Lower leg skin (tissue), 4 donors: ENCODE measurements around the gene TDRKH. TPM values are rescaled to one million over a fixed set of nuclear protein-coding genes. Genes with fewer than 3 reads are reported as not detected.
"Not testable (repeated sequence)": the region's sequence is repeated elsewhere in the genome, so short reads cannot be mapped to it uniquely, and the experiment has no call there.

Experiments
- DNase-seq, 2 donors: peaks; one replicate each; pipeline ENCODE4 v3.0.0-alpha.2; 2019; ENCODE audit warnings: low spot score in 2 of 2
- H3K4me3 ChIP-seq: fragments of 200-600 bp; sonication (generic); 2 replicates; pipeline ENCODE4 v1.5.1; 2017; ENCODE audit warnings: mild to moderate bottlenecking, low read depth; ENCODE audit not compliant: poor library complexity, severe bottlenecking
- POLR2A ChIP-seq, 2 donors: fragments of 450-650 bp; IDR thresholded peaks; one replicate each; pipeline ENCODE4 v1.6.1; 2016 to 2017; ENCODE audit warnings: antibody characterized with exemption in 2 of 2, mild to moderate bottlenecking in 1 of 2, moderate library complexity in 1 of 2
- WGBS, 2 donors: methylation state at CpG; one replicate each; pipeline ENCODE4 v1.1.5; 2018; 5-methylcytosine and 5-hydroxymethylcytosine counted together
- intact Hi-C: fragments of 100-400 bp; cut with DNase I; formaldehyde crosslinking; loops from one replicate; pipeline ENCODE4 v1.15.0; 2023; ENCODE audit warnings: low total_unique reads
- total RNA-seq, 4 donors: library from RNA; depleted of rRNA; stranded (reverse); fragments of >200 nt; gene quantifications; one replicate each; pipeline ENCODE4 v1.1.0, GENCODE V29; 2016
- TF ChIP-seq, protein P1 (sequence below), 3 donors: fragments of 450-650 bp; IDR thresholded peaks; one replicate each; pipeline ENCODE4 v1.5.1; 2016; ENCODE audit warnings: antibody characterized with exemption in 3 of 3, mild to moderate bottlenecking in 3 of 3, moderate library complexity in 2 of 3

Gene TDRKH
- total RNA-seq, 4 donors from 2014 or later: 2.1 to 3.0 (median 2.6) TPM

DNA sequence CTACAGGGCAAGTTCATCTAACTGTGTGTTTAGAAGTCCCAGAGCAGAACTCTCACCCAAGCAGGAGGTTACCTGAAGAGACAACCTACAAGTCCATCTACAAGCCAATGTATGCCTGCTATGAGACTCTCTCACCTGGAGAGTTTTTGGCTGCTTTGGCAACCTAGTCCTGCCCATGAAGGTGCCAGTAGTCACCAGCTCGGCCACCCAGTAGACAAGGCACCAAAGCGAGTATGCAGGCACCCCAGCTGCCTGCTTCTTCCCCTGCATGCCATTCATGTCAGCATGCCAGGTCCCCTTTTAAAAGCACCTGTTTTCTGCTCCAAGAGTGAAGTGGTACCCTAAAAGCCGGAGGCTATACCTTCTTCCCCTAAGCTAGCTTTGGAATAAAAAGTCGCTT, 48.8 kb downstream of the TDRKH start:
- peak in 1 of 2 donors; percentile 60 for DNase-seq
- intact Hi-C loops: loop anchor here (10.0 kb wide), 1 partner anchor 297 kb away; no protein-coding TSS in a partner anchor
- TF ChIP-seq POLR2A (IDR thresholded peaks at IDR 0.05): no peak
- TF ChIP-seq, protein P1, sequence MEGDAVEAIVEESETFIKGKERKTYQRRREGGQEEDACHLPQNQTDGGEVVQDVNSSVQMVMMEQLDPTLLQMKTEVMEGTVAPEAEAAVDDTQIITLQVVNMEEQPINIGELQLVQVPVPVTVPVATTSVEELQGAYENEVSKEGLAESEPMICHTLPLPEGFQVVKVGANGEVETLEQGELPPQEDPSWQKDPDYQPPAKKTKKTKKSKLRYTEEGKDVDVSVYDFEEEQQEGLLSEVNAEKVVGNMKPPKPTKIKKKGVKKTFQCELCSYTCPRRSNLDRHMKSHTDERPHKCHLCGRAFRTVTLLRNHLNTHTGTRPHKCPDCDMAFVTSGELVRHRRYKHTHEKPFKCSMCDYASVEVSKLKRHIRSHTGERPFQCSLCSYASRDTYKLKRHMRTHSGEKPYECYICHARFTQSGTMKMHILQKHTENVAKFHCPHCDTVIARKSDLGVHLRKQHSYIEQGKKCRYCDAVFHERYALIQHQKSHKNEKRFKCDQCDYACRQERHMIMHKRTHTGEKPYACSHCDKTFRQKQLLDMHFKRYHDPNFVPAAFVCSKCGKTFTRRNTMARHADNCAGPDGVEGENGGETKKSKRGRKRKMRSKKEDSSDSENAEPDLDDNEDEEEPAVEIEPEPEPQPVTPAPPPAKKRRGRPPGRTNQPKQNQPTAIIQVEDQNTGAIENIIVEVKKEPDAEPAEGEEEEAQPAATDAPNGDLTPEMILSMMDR (IDR thresholded peaks at IDR 0.05): no peak
- WGBS, 2 donors: 84 to 88% methylated on average over 4 of the region's 4 CpGs
- no peak overlapping the region for H3K4me3 ChIP-seq

DNA sequence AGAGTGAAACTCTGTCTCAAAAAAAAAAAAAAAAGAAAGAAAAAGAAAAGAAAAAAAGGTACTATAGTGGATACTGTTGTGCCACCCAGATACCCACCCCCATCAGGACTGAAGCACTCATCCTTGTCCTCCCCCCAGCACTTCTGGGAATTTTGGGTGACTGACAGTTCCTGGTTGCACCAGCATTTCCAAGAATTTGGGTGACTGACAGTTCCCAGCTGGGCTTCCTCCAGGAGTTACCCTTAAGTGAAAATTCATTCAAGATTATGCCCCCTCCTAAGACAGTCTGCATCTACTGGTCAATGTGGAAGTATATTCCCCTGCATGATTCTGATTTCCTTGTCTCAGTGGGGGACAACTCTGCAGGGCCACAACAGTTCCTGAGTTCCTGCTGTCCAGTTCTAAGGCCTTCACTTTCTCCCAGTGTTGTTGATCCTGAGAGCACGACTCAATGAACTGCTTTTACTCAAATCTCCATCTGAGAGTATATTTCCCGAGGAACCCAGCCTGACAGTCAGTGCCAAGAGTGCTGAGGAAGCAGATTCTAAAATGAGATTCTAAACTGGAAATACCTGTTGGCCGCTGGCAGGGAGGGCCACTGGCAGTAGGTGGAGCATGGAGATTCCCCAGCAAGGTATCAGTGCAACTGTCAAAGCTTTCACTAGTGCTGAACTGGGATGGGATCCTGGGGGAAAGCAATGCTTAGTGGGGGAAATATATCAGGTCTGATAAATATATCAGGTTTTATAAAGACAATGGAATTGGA, 50.5 kb downstream of the TDRKH start:
- no peak for TF ChIP-seq POLR2A (IDR thresholded peaks at IDR 0.05)
- TF ChIP-seq, protein P1 (IDR thresholded peaks at IDR 0.05): no peak
- H3K4me3 ChIP-seq: no peak overlapping the region
- 29 to 42% methylated on average over 3 of the region's 3 CpGs for WGBS, 2 donors
- DNase-seq: peak; percentile 64 to 86
- intact Hi-C loops: loop anchor here (10.0 kb wide), 2 partner anchors 145 to 295 kb away; no protein-coding TSS in a partner anchor

DNA sequence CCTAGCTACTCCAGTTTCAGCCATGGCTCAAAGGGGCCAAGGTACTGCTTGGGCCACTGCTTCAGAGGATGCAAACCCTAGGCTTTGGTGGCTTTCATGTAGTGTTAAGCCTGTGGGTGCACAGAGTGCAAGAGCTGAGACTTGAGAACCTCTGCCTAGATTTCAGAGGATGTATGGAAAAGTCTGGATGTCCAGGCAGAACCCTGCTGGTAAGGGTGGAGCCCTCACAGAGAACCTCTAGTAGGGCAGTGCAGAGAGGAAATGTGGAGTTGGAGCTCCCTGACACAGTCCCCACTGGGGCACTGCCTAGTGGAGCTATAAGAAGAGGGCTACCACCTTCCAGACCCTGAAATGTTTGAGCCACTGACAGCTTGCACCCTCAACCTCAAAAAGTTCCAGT, 52.8 kb downstream of the TDRKH start:
- TF ChIP-seq, protein P1 (IDR thresholded peaks at IDR 0.05): no peak
- no peak for TF ChIP-seq POLR2A (IDR thresholded peaks at IDR 0.05)
- intact Hi-C loops: loop anchor here (10.0 kb wide), 1 partner anchor 143 kb away; no protein-coding TSS in a partner anchor
- no peak overlapping the region for H3K4me3 ChIP-seq
- peak in 1 of 2 donors; percentile 57 for DNase-seq

DNA sequence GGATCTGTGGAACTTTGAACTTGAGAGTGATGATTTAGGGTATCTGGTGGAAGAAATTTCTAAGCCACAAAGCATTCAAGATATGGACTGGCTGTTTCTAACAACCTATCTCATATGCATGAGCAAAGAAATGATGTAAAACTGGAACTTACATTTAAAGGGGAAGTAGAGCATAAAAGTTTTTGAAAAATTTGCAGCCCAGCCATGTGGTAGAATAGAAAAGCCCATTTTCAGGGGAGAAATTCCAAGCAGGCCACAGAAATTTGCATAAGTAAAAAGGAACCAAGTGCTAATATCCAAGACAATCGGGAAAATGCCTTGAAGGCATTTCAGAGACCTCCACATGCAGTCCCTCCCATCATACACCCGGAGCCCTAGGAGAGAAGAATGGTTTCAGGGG, 53.3 kb downstream of the TDRKH start:
- intact Hi-C loops: loop anchor here (10.0 kb wide), 1 partner anchor 142 kb away; no protein-coding TSS in a partner anchor
- no peak for DNase-seq
- TF ChIP-seq POLR2A (IDR thresholded peaks at IDR 0.05): no peak
- TF ChIP-seq, protein P1 (IDR thresholded peaks at IDR 0.05): no peak
- H3K4me3 ChIP-seq: no peak overlapping the region
- WGBS, 2 donors: 70 to 89% methylated on average over 2 of the region's 2 CpGs

DNA sequence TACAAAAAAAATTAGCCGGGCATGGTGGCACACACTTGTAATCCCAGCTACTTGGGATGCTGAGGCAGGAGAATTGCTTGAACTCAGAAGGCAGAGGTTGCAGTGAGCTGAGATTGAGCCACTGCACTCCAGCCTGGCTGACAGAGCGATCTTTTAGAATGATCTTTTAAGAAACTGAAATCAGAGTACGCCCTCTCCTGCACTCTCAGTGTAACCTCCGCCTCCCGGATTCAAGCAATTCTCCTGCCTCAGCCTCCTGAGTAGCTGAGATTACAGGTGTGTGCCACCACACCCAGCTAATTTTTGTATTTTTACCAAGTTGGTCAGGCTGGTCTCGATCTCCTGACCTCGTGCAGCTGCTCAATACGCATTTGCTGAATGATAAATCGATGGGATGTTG, 56.3 kb downstream of the TDRKH start:
- 92 to 94% methylated on average over 9 of the region's 9 CpGs for WGBS, 2 donors
- intact Hi-C loops: loop anchor here (5.0 to 10.0 kb wide), 2 partner anchors 139 to 202 kb away; no protein-coding TSS in a partner anchor
- not testable (repeated sequence) for H3K4me3 ChIP-seq
- DNase-seq: peak in 1 of 2 donors; percentile 10

DNA sequence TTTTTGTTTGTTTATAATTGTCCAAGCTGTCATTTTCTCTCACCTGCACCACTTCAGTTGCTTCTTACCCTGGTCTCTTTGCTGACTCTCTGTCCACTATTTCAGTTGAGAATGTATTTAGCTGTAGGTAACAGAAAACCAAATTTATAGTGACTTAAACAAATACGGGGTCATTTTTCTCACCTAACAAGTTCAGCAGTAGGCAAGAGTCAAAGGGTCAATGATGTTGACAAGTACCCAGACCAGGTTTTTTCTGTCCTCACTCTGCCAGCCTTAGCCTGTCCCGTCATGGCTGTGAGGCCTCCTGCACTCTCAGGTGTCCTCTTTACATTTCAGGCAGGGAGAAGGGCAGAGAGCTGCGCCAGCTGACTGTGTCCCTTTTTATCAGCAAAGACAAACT, 57.2 kb downstream of the TDRKH start:
- TF ChIP-seq POLR2A (IDR thresholded peaks at IDR 0.05): no peak
- TF ChIP-seq, protein P1 (IDR thresholded peaks at IDR 0.05): no peak
- WGBS, 2 donors: 84 to 91% methylated on average over 3 of the region's 3 CpGs
- DNase-seq: no peak
- H3K4me3 ChIP-seq: no peak overlapping the region
- intact Hi-C loops: loop anchor here (5.0 to 10.0 kb wide), 2 partner anchors 138 to 201 kb away; no protein-coding TSS in a partner anchor
